K562 (cell line): ENCODE results near the gene RPAP2. TPM values are rescaled to one million over a fixed set of nuclear protein-coding genes. Genes with fewer than 3 reads are reported as not detected.

Experiments used
- ATAC-seq: fragments of 200-7000 bp; cut with Tn5 transposase; 3 replicates; pipeline ENCODE4 v1.9.1; 2020; ENCODE audit warnings: moderate library complexity
- BruUV-seq: library from RNA; stranded (reverse); fragments of 400-500 nt; replicated peaks from 2 replicates; lab custom pipeline; 2021; lab: Mats Ljungman, UMichigan
- CTCF ChIA-PET: fragments of 300-600 bp; formaldehyde crosslinking; extraction: SDS; loops from one replicate; lab custom pipeline; 2021; ENCODE audit warnings: low intra/inter-chr PET ratio; lab: Yijun Ruan, JAX
- POLR2A ChIA-PET: fragments of 300-600, 350-650 bp; sonication (Branson Sonifier 250); formaldehyde crosslinking; extraction: SDS; loops from one replicate; lab custom pipeline; 2021; ENCODE audit warnings: antibody characterized with exemption, inconsistent platforms; lab: Yijun Ruan, JAX
- DNase-seq, 4 experiments: peaks; one replicate each; pipeline versions ENCODE4 v3.0.0 to v3.0.0-alpha.2; 2011 to 2018; ENCODE audit warnings: low spot score in 3 of 4, mixed read lengths in 3 of 4; ENCODE audit errors: extremely low read depth in 1 of 4
- FAIRE-seq: peaks from 2 replicates; lab custom pipeline; 2011; peaks lifted over from hg19 to GRCh38; lab: Jason Lieb, UNC
- H2AFZ ChIP-seq: 2 replicates; pipeline ENCODE4 v1.6.0; 2011; ENCODE audit warnings: low read depth, low read length, control low read depth, inconsistent platforms
- H3K27ac ChIP-seq: fragments of 200-600 bp; 3 replicates; pipeline ENCODE4 v1.8.0; 2011; ENCODE audit warnings: low read depth, mild to moderate bottlenecking, control low read depth, inconsistent platforms, low read length, moderate library complexity, mixed read lengths; ENCODE audit errors: extremely low read depth
- H3K27me3 ChIP-seq, 2 experiments: fragments of 300-600 bp in 1 of 2; 2 replicates in 1 of 2; 3 replicates in 1 of 2; pipeline versions ENCODE4 v1.6.0 to v1.8.0; 2011; ENCODE audit warnings: inconsistent platforms in 2 of 2, low read length in 2 of 2, mild to moderate bottlenecking in 1 of 2, mixed read lengths in 1 of 2, moderate library complexity in 1 of 2; ENCODE audit not compliant: control insufficient read depth in 2 of 2, insufficient read depth in 2 of 2
- H3K36me3 ChIP-seq: fragments of 300-600 bp; 3 replicates; pipeline ENCODE4 v1.8.0; 2011; ENCODE audit warnings: mild to moderate bottlenecking, low read length, inconsistent platforms; ENCODE audit not compliant: control insufficient read depth, insufficient read depth
- H3K4me1 ChIP-seq, 2 experiments: fragments of 200-600 bp in 1 of 2; replicated peaks in 1 of 2; 2 replicates in 1 of 2; 3 replicates in 1 of 2; pipeline versions ENCODE4 v1.5.1 to v1.8.0; 2011; ENCODE audit warnings: inconsistent platforms in 2 of 2, low read length in 2 of 2, mild to moderate bottlenecking in 1 of 2, mixed read lengths in 1 of 2, moderate library complexity in 1 of 2; ENCODE audit not compliant: control insufficient read depth in 2 of 2, insufficient read depth in 2 of 2
- H3K4me2 ChIP-seq: 2 replicates; pipeline ENCODE4 v1.6.1; 2011; ENCODE audit warnings: low read length, control low read depth, inconsistent platforms, mixed read lengths; ENCODE audit not compliant: insufficient read depth
- H3K4me3 ChIP-seq: fragments of 200-600 bp; sonication (generic), shearing (Covaris generic); 2 replicates; pipeline ENCODE4 v1.5.1; 2016; ENCODE audit warnings: control low read depth, inconsistent platforms
- H3K79me2 ChIP-seq: fragments of 200-600 bp; 3 replicates; pipeline ENCODE4 v1.8.0; 2011; ENCODE audit warnings: low read length, inconsistent platforms; ENCODE audit not compliant: control insufficient read depth, insufficient read depth
- H3K9ac ChIP-seq, 2 experiments: 2 replicates each; pipeline versions ENCODE4 v1.6.0 to v1.6.1; 2011; ENCODE audit warnings: low read depth in 2 of 2, low read length in 2 of 2, control low read depth in 1 of 2, inconsistent platforms in 1 of 2, mild to moderate bottlenecking in 1 of 2, mixed read lengths in 1 of 2; ENCODE audit not compliant: insufficient read depth in 1 of 2
- H3K9me1 ChIP-seq: one replicate; pipeline ENCODE4 v1.6.0; 2011; ENCODE audit warnings: inconsistent platforms, mild to moderate bottlenecking, low read length, moderate library complexity; ENCODE audit not compliant: control insufficient read depth, insufficient read depth
- H3K9me3 ChIP-seq: replicated peaks from 2 replicates; pipeline ENCODE4 v1.5.1; 2011; ENCODE audit warnings: low read depth, low read length, inconsistent platforms; ENCODE audit not compliant: control insufficient read depth, insufficient read depth
- H4K20me1 ChIP-seq: replicated peaks from 2 replicates; pipeline ENCODE4 v1.6.1; 2011; ENCODE audit warnings: low read length, inconsistent platforms, mixed read lengths; ENCODE audit not compliant: control insufficient read depth, insufficient read depth
- ARID1B ChIP-seq: fragments of 450-650 bp; IDR thresholded peaks from 2 replicates; pipeline ENCODE4 v1.6.1; 2016; ENCODE audit warnings: antibody characterized with exemption, mild to moderate bottlenecking, inconsistent platforms
- DACH1 ChIP-seq: fragments of 450-650 bp; IDR thresholded peaks from 2 replicates; pipeline ENCODE4 v1.6.1; 2018; ENCODE audit not compliant: partially characterized antibody
- GTF2F1 ChIP-seq: IDR thresholded peaks from 2 replicates; pipeline ENCODE4 v1.6.1; 2011; ENCODE audit warnings: low read depth, low read length, improper control_type of control experiment
- HLTF ChIP-seq: fragments of 450-650 bp; IDR thresholded peaks from 2 replicates; pipeline ENCODE4 v1.6.1; 2016
- MEF2A ChIP-seq: IDR thresholded peaks from 2 replicates; pipeline ENCODE4 v1.6.1; 2011; ENCODE audit warnings: low read depth, mild to moderate bottlenecking, low read length, moderate library complexity; ENCODE audit not compliant: control insufficient read depth
- NELFE ChIP-seq: IDR thresholded peaks from 2 replicates; pipeline ENCODE4 v1.6.1; 2011; ENCODE audit warnings: mild to moderate bottlenecking; ENCODE audit not compliant: insufficient read depth, insufficient read length
- NFATC3 ChIP-seq: fragments of 450-650 bp; IDR thresholded peaks from 2 replicates; pipeline ENCODE4 v1.6.1; 2017; ENCODE audit warnings: mild to moderate bottlenecking
- NR1H2 ChIP-seq: sonication (generic); formaldehyde crosslinking; IDR thresholded peaks from 2 replicates; pipeline ENCODE4 v1.4.0; 2020; ENCODE audit warnings: mild to moderate bottlenecking, missing genetic modification reagents
- SAP30 ChIP-seq: fragments of 200-600 bp; sonication (generic); IDR thresholded peaks from 2 replicates; pipeline ENCODE4 v1.6.1; 2012; ENCODE audit warnings: borderline replicate concordance, low read depth, mild to moderate bottlenecking, moderate library complexity, low read length, control low read depth, inconsistent platforms; ENCODE audit not compliant: insufficient read depth, poor library complexity, severe bottlenecking
- SP1 ChIP-seq: sonication (generic); formaldehyde crosslinking; IDR thresholded peaks from 2 replicates; pipeline ENCODE4 v1.8.1; 2022; ENCODE audit warnings: mild to moderate bottlenecking, missing genetic modification reagents
- STAG1 ChIP-seq: sonication (generic); formaldehyde crosslinking; IDR thresholded peaks from 2 replicates; pipeline ENCODE4 v1.5.0; 2020; ENCODE audit warnings: missing genetic modification reagents, borderline replicate concordance
- ZNF282 ChIP-seq: sonication (generic); formaldehyde crosslinking; IDR thresholded peaks from 2 replicates; pipeline ENCODE4 v1.8.1; 2023; ENCODE audit warnings: missing genetic modification reagents
- in situ Hi-C: fragments of 300-500 bp; cut with MboI; formaldehyde crosslinking; loops from 4 replicates; pipeline ENCODE4 v1.15.0; 2018; ENCODE audit warnings: inconsistent platforms, mixed read lengths
- intact Hi-C: fragments of 100-400 bp; cut with micrococcal nuclease; formaldehyde crosslinking; loops from 2 replicates; pipeline ENCODE4 v1.14.2; 2022
- polyA plus RNA-seq, 8 experiments: library from polyadenylated mRNA; depleted of rRNA in 4 of 8; stranded (reverse) in 5 of 8; unstranded in 3 of 8; fragments of >200 nt; fragmentation: Nextera tagmentation in 2 of 8; fragmentation: Illumina TruSeq in 1 of 8; extraction: Ambion mirVana in 2 of 8; extraction: Trizol in 1 of 8; gene quantifications; 2 replicates each; pipeline versions ENCODE4 v1.2.1 to v1.2.3, GENCODE V29; 2011 to 2014; ENCODE audit warnings: inconsistent platforms in 1 of 8, missing spikeins in 1 of 8
- total RNA-seq, 7 experiments: library from RNA; depleted of rRNA in 6 of 7; stranded (reverse); fragments of >200 nt in 6 of 7; fragmentation: Illumina TruSeq in 2 of 7; extraction: Trizol in 2 of 7; gene quantifications; 2 replicates each; pipeline versions ENCODE4 v1.2.1 to v1.2.3, GENCODE V29; 2011 to 2021; ENCODE audit warnings: low replicate concordance in 1 of 7

The RPAP2 gene
- total and polyA plus RNA-seq, 9 of the 15 experiments (the other 6 are each of a cell fraction or from before 2014, with no cell fraction given), result 6.2 to 41.7 (median 28.7) TPM

- H3K36me3 ChIP-seq, result peaks cover 36% of the 10 kb centered on the region
- no peak overlapping the region for H3K4me2 ChIP-seq
- FAIRE-seq (no peak), DNase-seq (no peak), ATAC-seq (no peak)
- no peak overlapping the region for H3K9ac ChIP-seq
- in situ Hi-C loops, result no loop called here
- intact Hi-C loops, result no loop called here
- no peaks in the 10 kb centered on the region; a peak in 1 of 5 replicates for H3K4me1 ChIP-seq
- BruUV-seq, result no TSS peak
- H2AFZ ChIP-seq, result no peak overlapping the region
- H3K27me3 ChIP-seq, result no peaks in the 10 kb centered on the region
- TF ChIP-seq MEF2A, result no peak
- TF ChIP-seq SAP30, result no peak
- no peak for TF ChIP-seq DACH1
- TF ChIP-seq NFATC3, result no peak
- no peak for TF ChIP-seq NELFE
- TF ChIP-seq GTF2F1, result no peak
- TF ChIP-seq STAG1 (CRISPR knock-in tag), result no peak
- TF ChIP-seq HLTF, result no peak
- no peak for TF ChIP-seq ZNF282 (CRISPR knock-in tag)
- no peak for TF ChIP-seq NR1H2 (CRISPR knock-in tag)
- no peak for TF ChIP-seq SP1 (CRISPR knock-in tag)
- no peak for TF ChIP-seq ARID1B
- no peak overlapping the region for H3K27ac ChIP-seq
- POLR2A ChIA-PET, result no interaction called here
- CTCF ChIA-PET, result no interaction called here
- no peaks in the 10 kb centered on the region for H3K9me1 ChIP-seq
- H4K20me1 ChIP-seq, result no peaks in the 10 kb centered on the region
- peaks cover 9% of the 10 kb centered on the region for H3K9me3 ChIP-seq
- no peaks in the 10 kb centered on the region for H3K79me2 ChIP-seq
- no peak overlapping the region for H3K4me3 ChIP-seq
Observed at GRCh38 chr1:92324784-92325183, 25.9 kb downstream of the RPAP2 start.
